ENCODE data around the gene NRDC.

GRCh38 chr1:51752073-51752948 is 126.2 kb downstream of the NRDC start:
- TF ChIP-seq REST (tag by site-specific recombination; IDR thresholded peaks at IDR 0.05) = no peak
- TF ChIP-seq CTCF (tag by site-specific recombination; IDR thresholded peaks at IDR 0.05) = no peak
- TF ChIP-seq TRIM28 (IDR thresholded peaks at IDR 0.05; ENCODE audit: borderline replicate concordance, low read length) = no peak
- no peak for TF ChIP-seq ZNF133 (tag by site-specific recombination; IDR thresholded peaks at IDR 0.05)
- TF ChIP-seq ZNF530 (tag by site-specific recombination; IDR thresholded peaks at IDR 0.05; ENCODE audit: low read depth) = no peak
- no peak for TF ChIP-seq ZNF785 (tag by site-specific recombination; IDR thresholded peaks at IDR 0.05)
- TF ChIP-seq SALL2 (tag by site-specific recombination; IDR thresholded peaks at IDR 0.05; ENCODE audit: borderline replicate concordance) = no peak
- TF ChIP-seq ZNF629 (tag by site-specific recombination; IDR thresholded peaks at IDR 0.05) = no peak
- TF ChIP-seq ZNF140 (tag by site-specific recombination; IDR thresholded peaks at IDR 0.05) = no peak
- TF ChIP-seq ZNF843 (tag by site-specific recombination; IDR thresholded peaks at IDR 0.05) = no peak
- TF ChIP-seq HOXA7 (CRISPR knock-in tag; IDR thresholded peaks at IDR 0.05; ENCODE audit: borderline replicate concordance) = no peak
- TF ChIP-seq ZNF2 (tag by site-specific recombination; IDR thresholded peaks at IDR 0.05) = no peak
